ENCODE results near the gene FGF18. TPM values are rescaled to one million over a fixed set of nuclear protein-coding genes. Genes with fewer than 3 reads are reported as not detected.
"Not testable (repeated sequence)": the region's sequence is repeated elsewhere in the genome, so short reads cannot be mapped to it uniquely, and the experiment has no call there.

FGF18 gene
- under 1 TPM in 1 of 2 donors, not detected in 1; 0.35 TPM for total RNA-seq

- Histone ChIP-seq H3K27me3 (peaks cover 15% of the 10 kb centered on the region), H3K27ac (no peak within 1 kb of the TSS), H3K4me3 (peak within 1 kb of the TSS; percentile 30), H3K9me3 (no peaks in the 10 kb centered on the region), H3K36me3 (no peaks in the 10 kb centered on the region), H3K9ac (ENCODE audit: low read depth in 2 of 2, low read length in 2 of 2) (peak within 1 kb of the TSS in 1 of 2 donors; percentile 19), H3K4me1 (peaks cover 14% of the 10 kb centered on the region)
- peak; percentile 1 for TF ChIP-seq CTCF (IDR thresholded peaks at IDR 0.05)
- intact Hi-C loops (cut with DNase I) = loop anchor here (5.0 kb wide), 1 partner anchor 488 kb away; no protein-coding TSS in a partner anchor
- DNase-seq = peak; percentile 47
Observed at GRCh38 chr5:171418982-171419687, at the start of gene FGF18. FGF18 (plus strand) TSS chr5:171419647; CDS start chr5:171420200, 553 bp downstream.

GRCh38 chr5:171369898-171370297 lies 49.5 kb upstream of the FGF18 start:
- intact Hi-C loops (cut with DNase I) = no loop called here
- no peak overlapping the region for H3K9ac ChIP-seq (ENCODE audit: low read depth in 2 of 2, low read length in 2 of 2)
- no peak for TF ChIP-seq CTCF (IDR thresholded peaks at IDR 0.05)
- no peaks in the 10 kb centered on the region for H3K9me3 ChIP-seq
- H3K4me1 ChIP-seq = no peaks in the 10 kb centered on the region
- H3K4me3 ChIP-seq = no peak overlapping the region
- H3K27ac ChIP-seq = no peak overlapping the region
- no peaks in the 10 kb centered on the region for H3K27me3 ChIP-seq
- DNase-seq = no peak
- no peaks in the 10 kb centered on the region for H3K36me3 ChIP-seq

GRCh38 chr5:171370881-171371280 lies 48.6 kb upstream of the FGF18 start:
- H3K9me3 ChIP-seq; H3K9ac ChIP-seq (ENCODE audit: low read depth in 2 of 2, low read length in 2 of 2); H3K4me3 ChIP-seq; H3K4me1 ChIP-seq; intact Hi-C loops (cut with DNase I); H3K27ac ChIP-seq; H3K27me3 ChIP-seq; H3K36me3 ChIP-seq; DNase-seq: not testable (repeated sequence)

GRCh38 chr5:171371326-171371725 lies 48.1 kb upstream of the FGF18 start:
- Histone ChIP-seq H3K9ac (ENCODE audit: low read depth in 2 of 2, low read length in 2 of 2) (no peak overlapping the region), H3K4me3 (no peak overlapping the region), H3K36me3 (no peaks in the 10 kb centered on the region), H3K9me3 (no peaks in the 10 kb centered on the region), H3K4me1 (no peaks in the 10 kb centered on the region), H3K27ac (no peak overlapping the region), H3K27me3 (no peaks in the 10 kb centered on the region)
- no peak for DNase-seq
- no peak for TF ChIP-seq CTCF (IDR thresholded peaks at IDR 0.05)
- intact Hi-C loops (cut with DNase I) = no loop called here

- H3K9ac ChIP-seq (ENCODE audit: low read depth in 2 of 2, low read length in 2 of 2) = no peak overlapping the region
- no peak for DNase-seq
- no peak for TF ChIP-seq CTCF (IDR thresholded peaks at IDR 0.05)
- no peaks in the 10 kb centered on the region for H3K4me1 ChIP-seq
- H3K27ac ChIP-seq = no peak overlapping the region
- H3K9me3 ChIP-seq = no peaks in the 10 kb centered on the region
- intact Hi-C loops (cut with DNase I) = no loop called here
- H3K36me3 ChIP-seq = no peaks in the 10 kb centered on the region
- H3K4me3 ChIP-seq = no peak overlapping the region
- H3K27me3 ChIP-seq = no peaks in the 10 kb centered on the region
Observed at GRCh38 chr5:171379961-171380360, 39.5 kb upstream of the FGF18 start.

- intact Hi-C loops (cut with DNase I) = not testable (repeated sequence)
Observed at GRCh38 chr5:171384416-171384815, 35.0 kb upstream of the FGF18 start.

GRCh38 chr5:171384999-171385398 lies 34.4 kb upstream of the FGF18 start:
- H3K27me3 ChIP-seq; intact Hi-C loops (cut with DNase I); H3K27ac ChIP-seq; DNase-seq; H3K9ac ChIP-seq (ENCODE audit: low read depth in 2 of 2, low read length in 2 of 2); H3K4me3 ChIP-seq; H3K4me1 ChIP-seq; H3K9me3 ChIP-seq; H3K36me3 ChIP-seq: not testable (repeated sequence)

More at GRCh38 chr5:171384416-171384815, 35.0 kb upstream of the FGF18 start:
- DNase-seq; H3K4me3 ChIP-seq; H3K36me3 ChIP-seq; H3K9ac ChIP-seq (ENCODE audit: low read depth in 2 of 2, low read length in 2 of 2); H3K27me3 ChIP-seq; H3K27ac ChIP-seq; H3K9me3 ChIP-seq; H3K4me1 ChIP-seq: not testable (repeated sequence)

Data from colonic mucosa (tissue), 4 donors.